ENCODE results near the gene OR1D2.

The OR1D2 gene

GRCh38 chr17:3048727-3049471, 55.3 kb downstream of the OR1D2 start:
- peak; percentile 71 for TF ChIP-seq CTCF (IDR thresholded peaks at IDR 0.05; ENCODE audit: low read depth, low read length, missing control alignments)
- peak overlapping the region; percentile 61 for H3K4me3 ChIP-seq (replicated peaks; ENCODE audit: low read depth, low read length)
- DNase-seq (ENCODE audit: extremely low read depth, low read depth): peak; percentile 89

GRCh38 chr17:3046753-3047152, 57.5 kb downstream of the OR1D2 start:
- TF ChIP-seq CTCF (IDR thresholded peaks at IDR 0.05; ENCODE audit: low read depth, low read length, missing control alignments): no peak
- DNase-seq (ENCODE audit: extremely low read depth, low read depth): no peak
- H3K4me3 ChIP-seq (replicated peaks; ENCODE audit: low read depth, low read length): no peak overlapping the region

GRCh38 chr17:3043737-3044365, 60.4 kb downstream of the OR1D2 start:
- H3K4me3 ChIP-seq (replicated peaks; ENCODE audit: low read depth, low read length): no peak overlapping the region
- no peak for DNase-seq (ENCODE audit: extremely low read depth, low read depth)
- TF ChIP-seq CTCF (IDR thresholded peaks at IDR 0.05; ENCODE audit: low read depth, low read length, missing control alignments): peak; percentile 56

- H3K4me3 ChIP-seq (replicated peaks; ENCODE audit: low read depth, low read length): no peak overlapping the region
- no peak for DNase-seq (ENCODE audit: extremely low read depth, low read depth)
- no peak for TF ChIP-seq CTCF (IDR thresholded peaks at IDR 0.05; ENCODE audit: low read depth, low read length, missing control alignments)
These were observed 63.3 kb downstream of the OR1D2 start for GRCh38 chr17:3040882-3041281.

- DNase-seq (ENCODE audit: extremely low read depth, low read depth): no peak
- no peak for TF ChIP-seq CTCF (IDR thresholded peaks at IDR 0.05; ENCODE audit: low read depth, low read length, missing control alignments)
- no peak overlapping the region for H3K4me3 ChIP-seq (replicated peaks; ENCODE audit: low read depth, low read length)
These were observed 64.5 kb downstream of the OR1D2 start for GRCh38 chr17:3039736-3040135.

GRCh38 chr17:3038941-3039340, 65.3 kb downstream of the OR1D2 start:
- no peak overlapping the region for H3K4me3 ChIP-seq (replicated peaks; ENCODE audit: low read depth, low read length)
- no peak for DNase-seq (ENCODE audit: extremely low read depth, low read depth)
- TF ChIP-seq CTCF (IDR thresholded peaks at IDR 0.05; ENCODE audit: low read depth, low read length, missing control alignments): no peak
